Activated CD4-positive, alpha-beta T cell treated with anti-CD3 and anti-CD28 coated beads, Interleukin-2, amount 50 U/mL, for 1 hour (primary cell): Measurements from ENCODE around the gene PRRT4.

Source experiments
- DNase-seq: peaks from one replicate; pipeline ENCODE4 v3.0.0-alpha.2; 2020

PRRT4 gene

DNA sequence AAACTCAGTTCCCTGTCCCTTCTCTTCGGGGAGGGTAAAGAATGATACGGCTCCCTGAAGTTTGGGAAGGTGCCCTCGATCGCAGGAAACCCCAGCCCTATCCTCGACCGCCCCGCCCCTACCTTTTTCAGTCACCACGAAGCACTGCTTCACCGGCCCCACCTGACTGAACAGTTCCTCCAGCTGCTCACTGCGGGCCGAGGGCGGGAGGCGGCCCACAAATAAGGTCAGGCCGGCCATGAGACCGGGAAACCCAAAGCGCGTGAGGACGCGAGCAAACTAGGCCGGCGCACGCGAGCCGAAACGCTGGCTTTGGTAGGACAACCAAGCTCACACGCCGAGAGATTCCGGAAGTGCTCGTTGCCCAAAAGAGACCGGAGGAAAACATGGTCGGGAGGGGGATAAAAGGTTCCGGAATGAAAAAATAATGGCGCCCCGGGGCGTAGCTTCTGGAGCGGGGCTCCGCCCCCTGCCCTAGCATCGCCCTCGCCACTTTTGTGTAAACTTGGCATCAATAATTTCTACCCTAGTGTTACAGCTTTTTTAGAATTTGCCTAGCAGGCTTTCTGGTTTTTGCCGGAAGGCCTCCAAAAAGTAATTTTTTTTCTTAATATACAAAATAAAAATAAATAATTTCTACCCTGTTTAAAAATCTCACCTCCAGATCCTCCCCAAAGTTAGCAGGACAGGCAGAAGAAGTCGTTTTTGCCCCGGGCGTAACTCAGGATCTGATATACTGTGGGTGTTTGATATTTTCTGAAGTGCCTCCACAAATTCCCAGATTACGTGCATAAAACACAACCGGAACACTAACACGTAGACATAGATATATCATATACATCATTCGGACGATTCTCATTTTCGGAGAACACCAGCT is 17.7 kb downstream of the PRRT4 start, which contains the start of gene RBM28:
Gene RBM28, minus strand, starts transcription at position 355 of the 877 bp plus-strand sequence. Its CDS starts 115 bp downstream, at position 240.
- peak; percentile 78 for DNase-seq

DNA sequence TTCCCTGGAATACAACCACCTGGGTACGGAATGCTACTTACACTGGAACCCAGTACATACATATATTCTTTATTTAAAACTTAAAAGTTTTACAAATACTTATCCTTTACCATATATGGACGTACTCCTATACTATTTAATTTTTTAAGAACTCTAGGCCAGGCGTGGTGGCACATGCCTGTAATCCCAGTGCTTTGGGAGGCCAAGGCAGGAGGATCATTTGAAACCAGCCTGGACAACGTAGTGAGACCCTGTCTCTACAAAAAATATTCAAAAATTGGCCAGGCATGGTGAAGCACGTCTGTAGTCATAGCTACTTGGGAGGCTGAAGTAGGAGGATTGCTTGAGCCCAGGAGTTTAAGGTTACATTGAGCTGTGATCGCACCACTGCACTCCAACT is 19.8 kb downstream of the PRRT4 start:
- no peak for DNase-seq

DNA sequence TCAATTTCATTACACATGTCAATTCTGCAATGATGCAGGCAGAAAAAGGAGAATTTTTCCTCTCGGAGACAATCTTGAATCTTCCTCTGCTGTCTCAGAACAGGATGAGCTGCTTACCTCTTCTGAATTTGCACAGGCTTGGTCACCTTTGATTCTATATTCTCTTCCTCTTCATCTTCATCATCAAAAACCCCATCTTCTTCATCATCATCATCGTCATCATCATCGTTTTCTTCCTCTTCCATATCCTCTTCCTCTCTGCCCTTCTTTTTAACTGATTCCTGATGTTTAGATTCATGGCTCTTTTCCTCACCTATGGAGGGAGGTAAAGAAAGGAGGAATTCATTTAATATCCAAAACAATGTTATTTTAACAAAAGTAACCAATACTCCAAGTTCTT is 25.8 kb downstream of the PRRT4 start:
- DNase-seq, result no peak

DNA sequence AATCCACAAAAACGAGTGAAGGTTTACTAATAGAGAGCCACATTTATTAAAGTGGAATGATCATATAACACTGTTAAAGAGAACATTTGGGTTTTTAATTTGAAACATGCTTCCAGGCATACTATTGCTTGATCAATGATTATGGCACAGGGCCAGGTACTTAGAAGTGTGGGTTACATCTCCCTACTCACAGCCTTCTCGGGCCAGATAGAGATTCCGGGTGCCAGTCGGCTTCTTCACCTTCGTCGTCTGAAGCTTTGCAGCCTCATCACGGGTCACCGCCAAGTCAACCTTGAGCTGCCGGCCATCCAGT is 37.2 kb downstream of the PRRT4 start:
- DNase-seq, result no peak

DNA sequence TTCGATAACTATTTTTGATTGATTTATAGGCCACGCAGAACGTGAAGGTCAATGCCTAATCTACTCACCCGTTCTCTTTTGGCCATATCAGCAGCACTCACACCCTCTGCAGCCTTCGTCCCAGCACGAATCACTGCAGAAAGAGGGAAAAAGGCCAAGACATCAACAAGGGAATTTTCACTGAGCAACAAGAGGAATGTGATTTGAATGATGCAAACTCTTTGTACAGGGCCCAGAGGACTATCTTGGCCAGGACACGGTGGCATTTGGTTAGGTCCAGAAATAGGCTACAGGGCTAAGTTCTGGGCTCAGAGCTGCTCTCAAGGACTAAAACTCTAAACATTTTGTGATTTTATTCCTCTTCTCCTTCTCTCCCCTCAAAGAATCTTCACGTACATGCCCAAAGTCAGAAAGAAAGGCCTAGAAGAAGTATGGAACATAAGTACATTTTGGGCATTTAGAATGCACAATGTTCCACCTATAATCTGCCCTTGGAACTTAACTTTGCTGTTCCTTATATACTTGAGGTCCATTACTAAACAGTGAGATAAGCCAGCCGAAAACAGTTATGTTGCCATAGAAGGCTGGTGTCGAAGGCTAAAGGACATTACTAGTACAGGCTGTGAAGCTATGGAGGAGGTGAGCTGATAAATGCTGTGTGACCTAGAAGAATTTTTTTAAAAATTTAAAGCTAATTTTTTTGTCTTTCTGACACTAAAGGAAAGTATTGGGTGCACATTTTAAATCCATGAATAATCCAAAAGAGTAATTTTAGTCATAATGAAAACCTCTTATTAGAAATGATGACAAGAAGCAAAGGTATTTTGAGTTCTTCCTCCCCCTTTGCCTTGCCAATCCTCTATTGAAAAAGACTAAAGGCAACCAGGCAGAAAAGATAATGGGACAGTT is 37.8 kb downstream of the PRRT4 start:
- DNase-seq, result no peak

DNA sequence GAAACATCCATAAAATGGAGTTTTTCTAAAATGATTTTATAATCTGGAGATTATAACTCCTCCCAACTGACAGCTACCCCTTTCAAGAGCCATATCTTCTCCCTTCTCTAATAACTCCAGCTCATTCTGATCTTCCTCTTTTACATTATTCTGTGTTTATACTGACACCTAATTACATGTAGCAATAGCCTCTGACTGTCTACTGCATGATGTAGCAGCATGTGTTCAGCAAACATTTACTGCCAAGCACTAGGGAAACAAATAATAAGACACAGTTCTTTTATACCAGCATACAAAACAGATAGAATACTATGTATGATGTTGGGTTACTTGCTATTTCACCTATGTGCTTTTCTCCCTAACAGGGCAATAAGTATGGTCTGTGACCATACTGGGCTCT is 38.5 kb downstream of the PRRT4 start:
- no peak for DNase-seq

DNA sequence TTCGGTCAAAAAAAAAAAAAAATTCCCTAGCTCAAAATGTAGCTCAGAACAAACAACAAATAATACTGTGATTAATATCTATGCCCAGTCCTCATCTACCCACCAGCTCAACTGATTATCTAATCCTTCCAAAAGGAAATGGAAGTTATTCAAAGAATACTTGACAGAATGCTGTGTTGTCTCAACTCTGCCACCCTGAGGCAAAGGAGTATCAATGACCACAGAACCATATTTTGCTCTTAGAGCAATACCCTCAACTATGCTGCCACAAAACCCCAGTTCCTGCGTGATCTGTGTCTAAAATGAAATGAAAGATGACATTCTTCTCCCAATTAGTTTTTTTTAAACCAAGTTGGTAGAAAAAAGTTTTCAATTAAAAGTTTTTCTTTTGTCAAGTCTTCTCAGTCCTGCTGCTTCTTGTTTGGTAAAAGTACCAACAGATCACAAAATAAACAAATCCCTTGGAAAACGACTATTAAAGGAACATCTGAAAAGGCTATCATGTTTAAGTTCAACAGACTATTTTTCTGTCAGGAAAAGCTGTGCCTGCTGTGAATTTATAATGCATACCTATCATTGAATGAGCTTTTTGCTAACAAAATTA is 39.3 kb downstream of the PRRT4 start:
- DNase-seq, result no peak

DNA sequence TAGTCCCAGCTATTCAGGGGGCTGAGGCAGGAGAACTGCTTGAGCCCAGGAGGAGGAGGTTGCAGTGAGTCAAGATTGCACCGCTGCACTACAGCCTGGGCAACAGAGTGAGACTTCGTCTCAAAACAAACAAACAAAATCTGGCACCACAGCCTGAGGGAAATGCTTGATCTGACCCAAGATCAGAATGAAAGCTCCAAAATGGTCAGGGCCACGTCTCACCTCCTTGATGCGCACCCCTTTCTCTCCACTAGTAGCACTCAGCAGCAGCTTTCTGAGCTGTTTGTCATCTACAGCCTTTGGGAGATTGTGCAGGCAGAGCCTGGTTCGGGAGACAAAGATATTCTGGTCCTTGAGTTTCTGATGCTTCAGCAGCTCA is 40.5 kb downstream of the PRRT4 start:
- no peak for DNase-seq

DNA sequence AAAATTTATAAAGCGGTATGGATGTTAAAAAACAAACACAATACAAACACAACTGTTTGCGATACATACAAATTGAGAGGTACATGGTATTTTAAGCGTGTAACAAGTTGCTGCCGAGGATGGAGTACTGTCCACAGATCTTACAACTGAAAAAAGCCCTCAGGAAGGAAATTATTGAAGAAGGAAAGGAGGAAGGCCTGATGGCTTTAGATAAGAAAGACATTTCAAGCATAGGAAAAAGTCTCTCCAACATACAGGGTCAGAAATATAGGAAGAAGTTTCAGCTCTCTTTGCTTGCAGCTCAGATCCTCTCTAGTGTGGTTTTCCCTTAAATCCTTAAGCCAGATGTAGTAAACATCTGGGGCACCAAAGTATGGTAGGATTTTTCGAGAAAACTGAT is 42.8 kb downstream of the PRRT4 start:
- DNase-seq, result no peak

DNA sequence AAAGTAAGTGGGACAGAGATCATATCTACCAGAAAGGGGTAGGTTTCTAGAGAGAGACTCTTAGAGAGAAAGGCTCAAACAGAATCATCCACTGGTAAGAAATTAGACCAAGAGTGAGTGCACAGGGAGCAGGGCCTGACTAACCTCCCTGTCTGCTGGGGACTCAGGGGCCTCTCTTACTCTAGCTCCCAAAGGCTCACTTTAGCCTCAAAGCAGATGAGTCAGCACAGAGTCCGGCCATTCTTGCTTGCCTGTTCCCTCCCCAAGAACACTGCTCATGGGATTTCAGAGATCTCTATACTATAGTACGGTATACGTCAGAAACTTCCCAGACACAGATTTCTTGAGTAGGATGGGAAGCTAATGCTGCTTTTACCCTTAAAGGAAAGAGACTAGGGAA is 50.5 kb downstream of the PRRT4 start:
- no peak for DNase-seq

DNA sequence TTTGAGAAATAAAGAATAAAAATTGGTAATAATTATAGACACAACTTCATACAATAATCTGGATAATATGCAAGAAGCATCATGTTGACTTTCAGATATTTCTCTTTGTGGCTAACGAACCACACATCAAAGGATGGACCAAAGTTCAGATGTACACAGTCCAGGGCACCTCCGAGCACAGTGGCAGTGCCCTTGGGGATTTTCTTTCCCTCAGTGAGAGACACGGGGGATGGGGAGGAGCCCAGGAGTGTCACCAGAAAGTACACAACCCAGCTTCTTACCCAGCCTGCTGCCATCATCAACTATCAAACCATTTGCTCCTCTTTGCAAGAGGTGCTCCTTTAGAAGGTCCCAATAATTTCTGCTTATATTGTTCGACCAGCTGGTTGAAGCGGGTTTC is 51.0 kb downstream of the PRRT4 start:
- no peak for DNase-seq

DNA sequence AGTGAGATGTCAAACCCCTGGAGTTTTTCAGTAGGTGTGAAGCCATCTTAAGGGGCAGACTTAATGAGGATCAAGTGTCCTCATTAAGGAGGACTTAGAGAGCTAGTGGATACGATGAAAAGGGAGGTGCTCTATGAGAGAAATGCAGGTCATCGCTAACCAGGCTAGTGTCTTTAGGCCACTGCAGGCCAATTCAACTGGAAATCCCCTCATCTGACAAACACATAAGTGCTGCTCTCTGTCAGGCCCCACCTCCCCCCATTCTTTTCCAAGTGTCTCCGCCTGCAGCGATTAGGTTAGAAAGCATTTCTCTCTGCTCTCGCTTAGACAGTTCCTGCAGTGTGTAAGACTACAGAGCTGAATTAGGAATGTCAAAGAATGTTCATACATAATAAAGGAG is 51.5 kb downstream of the PRRT4 start:
- no peak for DNase-seq

DNA sequence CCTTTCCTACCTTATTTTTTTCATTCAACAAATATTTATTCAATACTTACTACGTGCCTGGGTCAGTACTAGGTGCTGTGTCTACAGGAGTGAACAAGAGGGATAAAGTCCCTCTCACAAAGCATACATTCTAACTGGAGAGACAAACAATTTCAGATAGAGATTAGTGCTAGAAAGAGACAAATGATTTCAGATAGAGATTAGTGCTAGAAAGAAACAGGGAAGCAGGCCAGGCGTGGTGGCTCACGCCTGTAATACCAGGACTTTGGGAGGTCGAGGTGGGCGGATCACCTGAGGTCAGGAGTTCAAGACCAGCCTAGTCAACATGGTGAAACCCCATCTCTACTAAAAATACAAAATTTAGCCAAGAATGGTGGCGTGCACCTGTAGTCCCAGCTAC is 52.4 kb downstream of the PRRT4 start:
- DNase-seq, result no peak

DNA sequence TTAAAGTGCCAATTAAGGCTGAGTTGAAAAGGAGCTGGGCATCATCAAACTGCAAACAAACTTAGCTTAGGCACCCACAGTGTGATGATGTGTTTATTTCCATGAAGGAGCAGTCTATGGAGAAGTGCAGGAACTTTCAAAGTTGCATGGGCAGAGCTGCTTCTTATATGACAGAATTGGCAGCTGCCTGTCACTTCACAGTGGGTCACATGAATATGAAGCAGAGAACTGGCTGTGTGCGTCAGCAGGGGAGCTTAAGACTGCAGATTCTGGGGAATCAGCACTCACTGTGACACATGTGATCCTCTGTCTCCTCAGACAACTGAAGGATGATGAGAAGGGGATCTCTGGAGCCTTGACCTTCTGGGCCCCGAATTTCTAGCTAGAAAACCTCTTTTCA is 54.4 kb downstream of the PRRT4 start:
- no peak for DNase-seq

DNA sequence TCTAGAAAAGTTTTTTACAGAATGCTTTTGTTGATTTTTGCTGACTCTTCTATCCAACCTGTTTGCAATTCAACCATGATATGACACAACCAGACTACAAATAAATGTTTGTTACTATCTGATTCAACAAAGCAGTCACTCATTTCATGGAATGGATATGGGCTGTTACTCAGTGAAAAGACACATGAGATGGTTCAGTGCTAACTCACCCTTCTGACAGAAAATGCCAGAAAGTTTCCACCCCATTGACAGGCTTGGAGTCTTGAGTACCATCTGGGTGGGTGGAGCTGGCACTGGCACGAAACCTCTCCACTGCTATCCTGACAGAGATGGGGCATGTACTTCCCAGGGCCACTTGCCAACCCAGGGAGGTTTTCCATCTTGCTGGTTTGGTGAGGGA is 57.3 kb downstream of the PRRT4 start:
- no peak for DNase-seq

DNA sequence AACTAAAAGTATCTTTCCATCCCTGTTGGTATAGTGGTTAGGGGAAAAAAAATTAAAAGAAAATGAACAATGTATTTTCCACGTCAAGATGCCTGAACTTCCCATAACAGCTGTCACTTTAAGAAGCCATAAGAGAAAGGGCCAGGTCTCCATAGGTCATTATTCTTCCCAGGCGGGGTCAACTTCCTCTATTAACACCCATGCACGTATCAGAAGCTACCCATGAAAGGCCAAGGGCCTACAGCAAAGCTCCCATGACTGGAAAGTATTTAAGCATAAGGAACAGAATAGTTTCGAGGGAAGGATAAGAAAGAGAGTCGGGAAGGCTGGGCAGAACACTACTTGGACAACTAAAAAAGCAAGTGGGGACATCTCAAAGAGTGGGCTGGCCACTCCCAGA is 57.8 kb downstream of the PRRT4 start:
- no peak for DNase-seq

DNA sequence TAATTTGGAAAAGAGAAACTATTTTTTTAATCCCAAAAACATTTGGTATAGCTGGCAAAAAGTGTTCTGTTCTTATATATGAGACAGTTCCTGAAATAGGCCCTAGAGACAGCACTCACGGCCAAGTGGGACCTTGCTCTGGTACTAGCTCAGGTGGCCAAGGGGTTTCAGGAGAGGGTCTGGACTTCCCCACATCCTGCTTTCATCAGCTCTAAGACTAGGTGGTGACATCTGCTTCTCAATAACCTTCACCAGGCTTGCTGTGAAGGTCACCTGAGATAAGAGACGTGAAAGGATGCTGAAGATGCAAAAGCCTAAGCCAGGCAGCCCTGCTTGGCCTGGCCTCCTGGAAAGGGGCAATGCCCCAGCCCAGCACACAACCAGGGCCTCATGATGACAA is 58.4 kb downstream of the PRRT4 start:
- no peak for DNase-seq

DNA sequence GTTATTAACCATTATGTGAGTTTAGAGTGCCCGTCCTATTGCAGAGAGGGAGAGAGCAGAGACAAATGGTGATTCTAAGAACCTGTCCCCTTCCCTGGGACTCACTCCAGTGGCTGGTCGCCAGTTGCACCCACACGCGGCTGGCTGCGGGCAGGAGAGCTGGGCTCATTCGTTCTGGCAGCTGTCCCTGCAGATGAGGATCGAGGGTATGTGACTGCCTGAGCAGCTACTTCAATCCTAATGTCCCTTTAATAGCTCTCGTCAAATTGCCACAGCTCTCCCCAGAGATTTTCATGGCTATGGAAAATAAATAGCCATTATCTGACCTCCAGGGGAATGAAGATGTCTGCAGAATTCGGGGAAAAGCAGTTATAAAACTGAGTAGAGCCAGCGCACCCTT is 59.4 kb downstream of the PRRT4 start:
- no peak for DNase-seq
